Fibroblast of pulmonary artery (primary cell): Measurements from ENCODE around the gene KCNIP1.

ENCODE experiments used
- DNase-seq: peaks from one replicate; pipeline ENCODE4 v3.0.0-alpha.2; 2010; ENCODE audit warnings: low read depth
- H3K4me3 ChIP-seq: replicated peaks from 2 replicates; pipeline ENCODE4 v1.5.1; 2011; ENCODE audit warnings: low read depth, mild to moderate bottlenecking, control low read depth, low read length, moderate library complexity
- CTCF ChIP-seq: IDR thresholded peaks from 2 replicates; pipeline ENCODE4 v1.5.1; 2011; ENCODE audit warnings: mild to moderate bottlenecking, control low read depth, low read length, inconsistent platforms; ENCODE audit errors: missing control alignments

KCNIP1 gene

DNA sequence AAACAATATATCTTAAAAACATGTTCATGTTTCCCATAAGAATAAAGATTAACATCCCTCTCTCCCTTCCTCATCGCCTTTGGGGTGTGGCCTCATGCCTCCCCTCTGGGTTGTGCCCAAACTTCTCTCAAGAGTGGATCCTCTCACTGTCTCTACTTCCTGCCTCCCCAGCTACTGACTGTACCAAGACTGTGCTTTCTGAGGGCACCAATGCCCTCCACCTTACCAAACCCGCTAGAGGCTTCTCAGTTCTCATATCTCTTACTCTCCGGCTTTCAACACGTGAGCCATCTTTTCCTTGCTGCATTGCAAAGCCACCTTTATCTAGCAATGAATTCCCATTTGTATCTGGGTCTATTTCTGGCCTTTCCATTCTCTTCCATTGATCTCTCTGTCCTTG, 34.4 kb upstream of the KCNIP1 start:
- no peak overlapping the region for H3K4me3 ChIP-seq
- no peak for TF ChIP-seq CTCF
- no peak for DNase-seq

DNA sequence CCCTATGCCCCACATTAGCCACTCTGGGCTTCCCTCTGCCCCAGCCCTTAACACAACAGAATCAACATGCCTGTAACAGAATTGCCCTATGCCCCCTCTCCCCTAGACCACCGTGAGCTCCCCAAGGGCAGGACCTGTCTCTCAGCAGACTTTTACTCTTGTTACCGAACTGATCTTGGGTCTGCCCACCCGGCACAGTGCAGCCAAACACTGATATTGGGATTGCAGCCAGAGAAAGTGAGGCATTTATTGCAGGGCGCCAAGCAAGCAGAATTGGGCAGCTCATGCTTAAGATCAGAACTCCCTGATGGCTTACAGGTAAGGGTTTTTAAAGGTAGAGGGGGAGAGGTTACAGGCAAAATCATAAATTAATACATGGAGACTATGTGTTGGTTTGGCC, 33.5 kb upstream of the KCNIP1 start:
- DNase-seq, result no peak
- H3K4me3 ChIP-seq, result no peak overlapping the region
- no peak for TF ChIP-seq CTCF

DNA sequence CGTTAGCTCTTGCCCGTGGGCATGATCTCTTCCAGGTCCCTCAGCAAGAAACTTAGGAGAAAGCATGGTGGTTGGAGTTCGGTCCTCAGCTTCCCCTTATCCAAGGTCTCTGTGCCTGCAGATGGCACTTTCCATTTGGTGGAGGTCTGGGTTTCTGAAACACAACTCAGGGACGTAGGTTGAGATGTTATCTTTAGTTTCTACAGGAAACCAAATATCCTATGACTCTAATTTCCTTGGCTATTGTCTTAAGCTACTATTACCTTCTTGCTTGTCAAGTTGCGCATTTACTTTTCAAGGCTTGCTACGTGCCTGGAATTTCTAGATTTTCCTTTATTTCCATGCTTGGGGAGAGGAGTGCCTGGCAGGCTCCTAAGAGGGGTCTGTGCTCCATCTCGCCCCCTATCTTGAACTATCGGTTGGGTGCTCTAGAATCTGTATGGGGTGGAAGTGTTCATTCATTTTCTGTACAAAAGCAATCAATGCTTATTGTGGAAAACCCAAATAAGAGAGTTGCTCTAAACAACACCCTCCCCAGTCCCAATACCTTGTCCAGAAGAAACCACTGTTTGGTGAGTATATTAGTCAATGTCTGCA, 32.9 kb upstream of the KCNIP1 start:
- TF ChIP-seq CTCF, result no peak
- no peak for DNase-seq
- no peak overlapping the region for H3K4me3 ChIP-seq

GRCh38 chr5:170471551-170472178, 32.2 kb upstream of the KCNIP1 start:
- no peak for TF ChIP-seq CTCF
- H3K4me3 ChIP-seq, result no peak overlapping the region
- no peak for DNase-seq

DNA sequence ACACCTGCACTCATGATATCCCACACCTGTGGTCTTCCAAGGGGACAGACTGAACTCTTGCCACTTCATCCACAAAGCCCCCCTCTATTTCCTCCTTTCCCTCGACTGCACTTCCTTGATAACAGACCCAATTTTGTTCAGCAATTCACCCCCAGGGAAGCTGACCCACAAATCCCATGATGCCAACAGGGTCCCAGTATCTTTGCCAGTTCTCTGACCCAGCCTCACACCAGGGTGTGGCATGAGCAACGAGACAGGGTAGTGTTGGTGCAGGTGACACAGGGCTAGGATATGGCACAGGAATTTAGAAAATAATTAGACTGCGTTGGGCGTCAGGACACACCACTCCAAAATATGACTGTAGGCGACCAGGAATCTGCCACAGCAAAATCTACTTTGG, 30.2 kb upstream of the KCNIP1 start:
- H3K4me3 ChIP-seq, result no peak overlapping the region
- no peak for TF ChIP-seq CTCF
- no peak for DNase-seq

DNA sequence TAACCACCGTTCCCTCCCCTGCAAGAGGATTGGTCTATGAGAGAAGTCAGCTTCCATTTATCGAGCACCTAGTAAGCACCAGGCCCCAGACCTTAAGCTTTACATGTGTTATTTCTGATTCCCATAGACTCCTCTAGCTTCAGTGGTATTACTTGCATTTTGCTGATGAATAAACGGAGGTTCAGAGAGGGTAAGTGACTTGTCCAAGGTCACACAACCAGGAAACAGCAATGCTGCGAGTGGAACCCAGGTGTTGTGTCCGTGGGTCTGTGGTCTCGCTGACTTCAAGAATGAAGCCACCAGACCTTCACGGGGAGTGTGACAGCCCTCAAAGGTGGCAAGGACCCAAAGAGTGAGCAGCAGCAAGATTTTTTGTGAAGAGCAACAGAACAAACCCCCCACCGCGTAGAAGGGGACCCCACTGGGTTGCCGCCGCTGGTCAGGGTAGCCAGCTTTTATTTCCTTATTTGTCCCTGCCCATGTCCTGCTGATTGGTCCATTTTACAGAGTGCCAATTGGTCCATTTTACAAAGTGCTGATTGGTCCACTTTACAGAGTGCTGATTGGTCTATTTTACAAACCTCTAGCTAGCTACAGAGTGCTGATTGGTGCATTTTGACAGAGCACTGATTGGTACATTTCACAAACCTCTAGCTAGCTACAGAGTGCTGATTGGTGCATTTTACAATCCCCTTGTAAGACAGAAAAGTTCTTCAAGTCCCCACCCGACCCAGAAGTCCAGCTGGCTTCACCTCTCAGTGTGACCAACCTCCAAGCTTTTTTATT, 29.1 kb upstream of the KCNIP1 start:
- no peak for DNase-seq
- TF ChIP-seq CTCF, result no peak
- H3K4me3 ChIP-seq, result no peak overlapping the region
